CD4-positive, alpha-beta T cell treated with Interleukin-15 for 4 hours (primary cell): ENCODE data around the gene FGF14.

Experiments used
- DNase-seq: peaks from one replicate; pipeline ENCODE4 v3.0.0-alpha.2; 2020; ENCODE audit warnings: low spot score

Gene FGF14

GRCh38 chr13:102310691-102311418 is 91.0 kb downstream of the FGF14 start:
- DNase-seq: no peak

- no peak for DNase-seq
Observed at GRCh38 chr13:102309110-102309509, 92.7 kb downstream of the FGF14 start.

- DNase-seq: no peak
Observed at GRCh38 chr13:102302534-102302933, 99.3 kb downstream of the FGF14 start.

GRCh38 chr13:102300379-102300778 is 101.5 kb downstream of the FGF14 start:
- DNase-seq: no peak

GRCh38 chr13:102299366-102299765 is 102.5 kb downstream of the FGF14 start:
- no peak for DNase-seq

- no peak for DNase-seq
Observed at GRCh38 chr13:102298051-102298450, 103.8 kb downstream of the FGF14 start.

- no peak for DNase-seq
Observed at GRCh38 chr13:102295316-102296048, 106.4 kb downstream of the FGF14 start.

GRCh38 chr13:102294407-102295018 is 107.3 kb downstream of the FGF14 start:
- no peak for DNase-seq

GRCh38 chr13:102293723-102294122 is 108.1 kb downstream of the FGF14 start:
- no peak for DNase-seq

GRCh38 chr13:102291587-102292218 is 110.1 kb downstream of the FGF14 start:
- DNase-seq: no peak

GRCh38 chr13:102289606-102290005 is 112.2 kb downstream of the FGF14 start:
- DNase-seq: no peak

GRCh38 chr13:102286326-102286725 is 115.5 kb downstream of the FGF14 start:
- no peak for DNase-seq

- DNase-seq: no peak
Observed at GRCh38 chr13:102280366-102280765, 121.5 kb downstream of the FGF14 start.

- DNase-seq: no peak
Observed at GRCh38 chr13:102277286-102277685, 124.6 kb downstream of the FGF14 start.

GRCh38 chr13:102276404-102276803 is 125.4 kb downstream of the FGF14 start:
- no peak for DNase-seq

GRCh38 chr13:102275969-102276368 is 125.9 kb downstream of the FGF14 start:
- no peak for DNase-seq

GRCh38 chr13:102273111-102273510 is 128.7 kb downstream of the FGF14 start:
- no peak for DNase-seq

GRCh38 chr13:102267191-102267590 is 134.7 kb downstream of the FGF14 start:
- no peak for DNase-seq

- no peak for DNase-seq
Observed at GRCh38 chr13:102261809-102262208, 140.0 kb downstream of the FGF14 start.

- DNase-seq: no peak
Observed at GRCh38 chr13:102261316-102261715, 140.5 kb downstream of the FGF14 start.

- DNase-seq: no peak
Observed at GRCh38 chr13:102260256-102260655, 141.6 kb downstream of the FGF14 start.

GRCh38 chr13:102255409-102255808 is 146.4 kb downstream of the FGF14 start:
- DNase-seq: no peak

- no peak for DNase-seq
Observed at GRCh38 chr13:102251817-102252216, 150.0 kb downstream of the FGF14 start.
